GM18520 (cell line): ENCODE measurements around the gene AIPL1.

Experiments used
- ATAC-seq: cut with Tn5 transposase; IDR thresholded peaks from one replicate; pipeline ENCODE4 v1.9.1; 2021; ENCODE audit not compliant: unreplicated experiment

Gene AIPL1

DNA sequence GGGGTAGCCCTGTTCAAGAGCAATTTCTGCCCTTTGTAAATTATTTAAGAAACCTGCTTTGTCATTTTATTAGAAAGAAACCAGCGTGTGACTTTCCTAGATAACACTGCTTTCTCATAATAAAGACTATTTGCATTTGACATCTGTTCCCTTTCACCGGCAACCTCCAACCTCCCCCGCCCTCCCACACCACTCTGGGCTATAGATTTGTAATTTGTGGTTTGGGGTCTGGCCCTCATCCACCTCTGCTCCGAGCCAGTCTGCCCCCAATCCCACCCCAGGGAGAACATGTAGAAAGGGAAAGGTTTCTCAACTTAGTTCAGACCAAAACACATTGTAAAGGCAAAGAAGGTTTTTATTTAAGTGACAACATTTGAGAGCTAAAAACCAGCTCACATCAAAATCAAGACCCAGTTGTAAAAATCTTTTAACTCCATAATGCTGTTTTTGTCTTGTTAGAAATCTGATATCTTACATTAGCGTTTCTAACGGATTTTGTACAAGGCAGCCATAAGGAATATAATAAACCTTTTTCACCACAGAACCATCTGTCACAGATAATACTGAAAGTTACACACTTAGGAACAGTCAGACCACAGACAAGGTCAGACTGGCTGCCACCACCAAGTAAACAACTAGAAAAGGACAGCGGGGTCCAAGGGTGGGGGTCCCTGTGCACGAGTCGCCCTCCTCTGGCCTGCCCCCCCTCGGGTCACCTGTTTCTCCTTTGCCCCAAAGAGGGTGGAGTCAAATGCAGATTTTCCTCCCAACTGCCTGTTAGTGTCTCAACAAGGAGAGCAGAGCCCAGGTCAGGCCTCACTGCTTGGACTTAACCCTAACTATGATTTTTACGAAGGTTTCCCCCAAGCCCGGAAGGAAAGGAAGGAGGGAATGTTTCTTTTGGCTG is 16.3 kb upstream of the AIPL1 start:
- no peak for ATAC-seq

DNA sequence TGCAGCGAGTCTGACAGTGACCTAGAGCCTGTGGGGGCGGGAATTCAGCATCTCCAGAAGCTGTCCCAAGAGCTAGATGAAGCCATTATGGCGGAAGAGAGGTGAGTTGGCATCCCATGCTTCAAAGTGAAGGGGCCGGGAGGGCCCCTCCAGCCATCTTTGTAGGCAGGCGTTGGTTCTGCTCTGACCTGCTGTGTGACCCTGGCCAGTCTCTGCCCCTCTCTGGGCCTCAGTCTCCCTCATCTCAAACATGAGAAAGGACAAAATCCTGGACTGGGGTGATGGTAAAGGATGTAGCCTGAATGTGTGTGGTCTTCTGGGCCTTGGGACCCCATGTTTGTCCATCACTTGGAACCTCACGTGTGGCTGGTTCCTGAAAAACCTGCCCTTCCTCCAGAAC is 14.4 kb upstream of the AIPL1 start:
- ATAC-seq, result no peak

DNA sequence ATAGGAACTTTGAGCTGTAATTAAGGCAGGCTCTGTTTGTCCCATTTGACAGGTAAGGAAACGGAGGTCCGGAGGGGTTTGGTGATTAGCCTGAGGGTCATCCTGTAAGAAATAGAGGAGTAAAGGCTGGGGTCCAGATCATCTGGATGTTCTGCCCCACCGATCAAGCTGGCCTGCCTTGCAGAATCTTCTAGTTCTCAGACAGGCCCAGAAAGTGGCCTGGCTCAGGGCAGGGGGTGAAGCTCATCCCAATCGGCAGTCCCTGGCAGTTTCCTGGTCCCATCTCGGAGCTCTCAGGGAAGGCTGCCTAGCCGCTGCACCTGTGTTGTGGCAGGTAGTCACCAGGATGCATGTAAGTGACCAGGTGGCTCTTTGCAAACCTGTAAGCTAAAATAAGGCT is 13.6 kb upstream of the AIPL1 start:
- no peak for ATAC-seq

DNA sequence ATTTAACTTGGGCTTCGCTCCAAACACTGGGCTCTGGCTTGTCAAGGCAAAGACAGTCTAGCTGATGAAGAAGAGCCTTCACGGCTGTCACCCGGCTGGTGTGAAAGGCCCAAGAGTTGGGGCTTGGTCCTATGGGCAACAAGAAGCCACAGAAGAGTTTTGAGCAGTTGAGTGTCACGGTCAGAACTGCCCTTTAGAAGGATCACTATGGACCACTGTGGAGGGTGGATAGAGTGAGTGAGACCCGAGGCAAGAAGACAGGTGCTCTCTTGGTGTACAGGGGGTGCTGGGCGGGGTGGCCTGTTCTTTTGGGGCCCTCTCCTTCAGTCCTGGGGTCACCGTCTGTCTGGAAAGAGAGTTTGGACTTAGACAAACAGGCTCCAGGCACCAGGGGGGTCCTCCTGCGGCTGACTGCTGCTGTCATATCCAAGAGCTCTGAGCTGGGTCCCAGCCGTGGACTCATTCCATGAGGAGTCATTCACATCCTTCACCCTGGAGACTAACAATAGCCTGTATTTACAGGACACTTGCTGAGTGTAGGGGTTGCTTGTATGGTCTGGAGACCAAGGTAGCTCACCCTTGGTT is 11.7 kb upstream of the AIPL1 start:
- no peak for ATAC-seq

DNA sequence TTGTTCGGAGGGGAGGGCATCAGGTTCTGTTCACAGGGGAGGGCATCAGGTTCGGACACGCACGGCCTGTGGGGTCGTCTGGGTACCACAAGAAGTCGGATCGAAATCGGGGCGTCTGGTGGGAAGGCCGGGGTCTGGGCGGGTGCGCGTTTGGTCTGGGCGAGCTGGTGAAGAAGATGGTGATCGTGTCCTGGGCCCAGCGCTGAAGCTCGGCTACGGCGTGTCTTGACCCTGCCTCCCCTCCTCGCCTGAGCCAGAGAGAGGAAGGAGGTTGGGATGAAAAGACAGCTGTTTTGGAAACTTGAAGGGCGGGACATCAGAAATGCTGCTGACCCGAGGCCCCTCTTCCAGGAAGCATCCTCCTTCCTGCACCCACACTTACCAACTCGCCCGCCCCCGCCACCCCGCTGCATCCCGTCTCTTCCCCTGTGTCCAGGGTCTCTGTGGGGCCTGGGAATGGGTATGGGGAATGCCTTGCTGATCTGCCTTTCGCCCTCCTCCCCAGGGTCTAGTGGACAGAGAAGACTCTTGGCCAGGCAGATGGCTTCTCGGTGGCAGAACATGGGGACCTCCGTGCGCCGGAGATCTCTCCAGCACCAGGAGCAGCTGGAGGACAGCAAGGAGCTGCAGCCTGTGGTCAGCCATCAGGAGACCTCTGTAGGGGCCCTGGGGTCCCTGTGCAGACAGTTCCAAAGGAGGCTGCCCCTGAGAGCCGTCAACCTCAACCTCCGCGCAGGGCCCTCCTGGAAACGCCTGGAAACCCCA is 9.8 kb upstream of the AIPL1 start:
- ATAC-seq, result no peak

DNA sequence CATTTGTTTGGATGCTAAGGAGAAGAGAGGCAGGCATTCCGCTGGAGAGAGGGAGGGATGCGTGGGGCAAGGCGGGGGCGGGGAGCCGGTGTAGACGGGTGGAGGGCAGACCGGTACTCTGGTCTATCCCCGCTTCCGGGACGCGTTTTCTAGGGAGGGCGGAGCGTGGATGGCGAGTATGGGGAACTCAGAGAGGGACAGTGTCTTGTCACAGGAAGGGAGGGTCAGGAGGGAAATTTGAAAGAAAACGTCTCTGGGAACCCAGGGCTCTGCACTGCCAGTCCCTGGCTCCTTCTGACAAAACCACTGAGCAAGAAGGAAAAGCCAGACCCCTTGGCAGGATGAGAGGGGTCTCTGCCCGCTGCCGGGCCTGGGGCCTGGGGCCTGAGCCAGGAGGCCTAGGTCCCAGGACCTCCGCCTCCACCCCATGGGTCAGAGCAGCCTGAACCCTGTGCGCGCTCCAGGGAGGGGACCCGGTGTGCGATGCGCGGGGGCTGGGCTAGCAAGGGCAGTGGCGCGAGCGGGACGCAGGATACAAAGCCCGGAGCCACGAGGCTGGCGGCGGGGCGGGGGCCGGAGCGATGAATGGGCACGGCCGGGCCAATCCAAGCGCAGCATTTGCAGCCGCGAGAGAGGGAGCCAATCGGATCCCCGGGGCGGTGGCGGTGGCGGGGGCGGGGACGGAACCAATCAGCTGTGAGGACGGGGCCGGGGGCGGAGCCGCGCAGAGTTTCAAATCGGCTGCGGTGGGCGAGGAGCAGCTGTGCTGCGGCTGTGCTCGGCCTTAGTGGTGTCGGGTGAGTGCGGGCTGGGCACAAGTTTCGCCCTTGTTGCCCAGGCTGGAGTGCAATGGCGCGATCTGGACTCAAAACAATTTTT is 9.0 kb upstream of the AIPL1 start, which contains the start of gene PIMREG:
PIMREG (plus strand) TSS at position 764 of the 879 bp plus-strand sequence. CDS start 656 bp downstream, outside the sequence.
- peak; percentile 71 for ATAC-seq

DNA sequence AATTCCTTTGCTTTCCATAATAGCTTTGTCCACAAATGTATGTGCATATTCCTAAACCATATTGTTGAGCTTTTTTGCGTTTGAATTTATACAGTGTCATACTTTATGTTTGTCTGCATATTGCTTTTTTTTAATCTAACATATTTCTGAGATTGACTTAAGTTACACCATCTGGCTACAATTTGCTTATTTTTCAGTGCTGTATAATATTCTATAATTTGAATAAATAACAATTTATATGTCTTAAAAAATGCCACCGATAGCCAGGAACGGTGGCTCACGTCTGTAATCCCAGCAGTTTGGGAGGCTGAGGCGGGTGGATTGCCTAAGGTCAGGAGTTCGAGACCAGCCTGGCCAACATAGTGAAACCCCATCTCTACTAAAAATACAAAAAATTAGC is 7.9 kb upstream of the AIPL1 start:
- ATAC-seq, result no peak

DNA sequence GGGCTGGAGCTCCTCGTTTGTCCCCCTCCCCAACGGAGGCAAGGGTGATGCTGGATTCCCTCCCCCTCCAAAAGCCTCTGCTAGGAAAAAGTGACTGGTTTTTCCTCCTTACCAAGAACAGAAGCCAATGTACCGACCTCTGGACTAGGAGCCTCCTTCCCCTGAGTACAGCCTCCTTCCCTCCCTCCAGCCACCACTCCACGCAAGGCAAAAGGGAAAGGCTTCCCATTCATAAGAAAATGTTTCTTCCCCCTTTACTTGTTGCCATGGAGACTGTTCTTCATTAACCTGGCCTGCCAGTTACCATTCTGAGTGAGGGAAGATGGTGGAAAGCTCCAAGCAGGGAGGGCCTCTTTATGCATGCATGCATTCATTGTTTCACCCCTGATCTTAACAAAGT is 5.0 kb upstream of the AIPL1 start:
- no peak for ATAC-seq

DNA sequence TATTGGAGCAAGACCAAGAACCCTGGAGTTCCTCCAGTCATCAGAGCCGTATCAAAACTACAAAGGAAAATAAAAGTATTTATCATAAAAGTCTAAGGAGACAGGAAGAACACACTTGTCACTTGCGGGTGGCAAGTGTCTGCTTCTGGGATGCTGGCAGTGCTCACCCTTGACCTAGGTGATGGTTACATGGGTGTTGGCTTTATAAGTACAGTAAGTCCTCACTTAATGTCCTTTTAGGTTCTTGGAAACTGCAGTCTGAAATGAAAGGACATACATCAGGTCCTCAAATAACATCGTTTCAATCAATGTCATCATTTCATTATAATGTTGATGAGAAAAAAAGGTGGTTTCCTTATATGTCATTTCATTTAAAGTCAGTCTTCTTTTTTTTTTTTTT is 3.0 kb upstream of the AIPL1 start:
- ATAC-seq, result no peak

DNA sequence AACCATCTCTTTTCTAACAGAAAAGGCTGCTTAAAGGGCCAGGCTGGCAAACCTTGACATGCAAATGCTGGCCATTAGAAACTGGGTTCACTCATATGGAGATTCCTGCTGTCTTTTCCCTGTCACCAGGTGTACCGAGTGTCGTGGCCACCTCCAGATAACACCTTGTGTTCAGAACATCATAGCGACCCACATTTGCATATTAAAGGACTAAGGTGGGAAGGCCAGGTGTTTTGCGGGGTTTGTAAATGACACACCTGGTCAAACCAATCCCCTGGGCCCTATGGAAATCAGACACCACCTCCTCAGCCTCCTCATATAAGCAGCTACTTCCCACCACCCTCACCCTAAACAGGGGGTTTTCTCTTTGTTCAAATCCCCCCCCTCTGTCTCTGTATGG is 2.5 kb upstream of the AIPL1 start:
- ATAC-seq, result no peak

DNA sequence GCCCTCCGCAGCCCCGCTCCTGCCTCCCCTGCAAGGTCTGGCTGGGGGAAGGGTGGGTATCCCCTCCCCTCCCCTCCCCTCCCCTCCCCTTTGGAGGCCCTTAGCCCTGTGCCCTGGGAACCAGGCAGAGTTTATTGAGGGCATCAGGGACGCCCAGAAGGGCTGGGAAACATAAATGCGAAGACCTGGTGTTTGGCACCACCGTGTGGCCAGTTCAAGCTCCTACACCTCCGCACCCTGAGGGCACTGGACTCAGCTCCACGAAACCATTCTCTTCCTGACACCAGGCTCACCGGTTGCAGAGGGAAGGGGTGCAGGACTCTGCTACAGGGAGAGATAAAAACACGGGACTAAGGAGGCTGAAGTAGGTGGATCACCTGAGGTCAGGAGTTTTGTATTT is 1.0 kb upstream of the AIPL1 start:
- ATAC-seq, result no peak

DNA sequence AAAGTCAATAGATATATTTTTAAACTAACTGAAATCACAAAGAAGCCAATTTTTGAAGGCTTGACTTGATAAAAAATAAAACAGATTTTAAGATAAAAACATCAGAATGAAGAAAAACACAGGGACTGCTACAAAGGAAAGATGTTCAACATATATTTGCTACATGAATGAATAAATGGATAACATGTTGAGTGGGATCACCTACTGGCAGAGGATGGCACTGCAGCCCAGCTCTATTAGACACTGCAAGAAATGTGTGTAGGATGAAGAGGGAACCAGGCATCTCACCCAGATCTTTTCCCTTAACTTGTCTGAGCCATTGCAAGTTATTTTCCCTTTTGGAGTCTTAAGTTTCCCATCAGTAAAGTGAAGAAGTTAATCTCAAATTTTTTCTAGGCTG is 4.2 kb downstream of the AIPL1 start:
- no peak for ATAC-seq

DNA sequence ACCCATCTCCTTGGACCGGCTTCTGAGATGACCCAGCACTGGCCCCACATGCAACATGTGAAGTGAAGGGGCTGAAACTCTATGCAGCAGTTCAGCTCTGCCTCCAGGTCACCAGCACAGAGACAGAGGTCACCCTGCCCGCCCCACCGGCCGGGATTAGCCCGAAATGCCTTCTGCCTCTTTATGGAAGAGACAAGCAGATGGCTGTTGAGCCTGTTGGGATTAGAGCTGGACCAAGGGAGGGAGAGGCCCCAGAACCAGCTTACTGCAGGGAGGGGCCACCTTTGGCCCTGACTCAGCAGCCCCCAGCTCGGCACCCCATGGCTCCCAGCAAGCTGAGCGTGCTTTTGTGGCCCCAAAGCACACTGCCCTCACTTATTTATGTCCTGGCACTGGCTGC is 5.7 kb downstream of the AIPL1 start:
- no peak for ATAC-seq

DNA sequence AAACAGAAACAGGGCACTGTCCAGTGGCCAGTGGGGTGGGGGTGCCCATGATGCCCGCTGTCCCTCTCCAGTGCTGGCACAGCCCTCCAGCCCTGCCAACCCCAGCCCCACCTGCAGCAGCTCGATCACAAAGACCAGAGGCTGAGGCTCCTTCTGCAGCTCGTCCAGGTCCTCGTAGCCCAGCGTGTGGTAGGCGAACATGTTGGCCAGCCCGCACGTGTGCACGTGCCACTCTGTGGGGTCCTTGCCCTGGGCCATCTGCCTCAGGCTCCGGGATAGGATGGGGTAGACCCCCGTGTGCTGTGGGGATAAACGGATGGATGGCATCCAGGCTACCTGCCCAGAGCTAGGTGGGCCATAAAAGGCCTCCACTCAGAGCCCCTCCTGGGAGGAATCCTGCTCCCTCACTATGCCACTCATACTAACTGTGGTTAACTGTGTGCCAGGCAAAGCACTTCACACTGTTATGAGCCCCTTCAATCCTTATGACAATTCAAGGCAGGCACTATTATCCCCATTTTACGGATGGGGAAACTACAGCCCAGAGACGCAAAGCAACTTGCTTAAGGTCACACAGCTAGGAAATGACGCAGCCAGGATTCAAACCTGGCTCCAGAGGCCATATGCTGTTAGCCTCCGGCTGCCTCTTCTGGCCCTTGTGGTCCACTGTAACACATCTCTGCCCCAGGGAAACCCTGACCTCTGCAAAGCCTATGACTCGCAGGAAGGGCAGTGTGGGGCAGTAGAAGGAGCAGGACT is 6.5 kb downstream of the AIPL1 start:
- ATAC-seq, result no peak

DNA sequence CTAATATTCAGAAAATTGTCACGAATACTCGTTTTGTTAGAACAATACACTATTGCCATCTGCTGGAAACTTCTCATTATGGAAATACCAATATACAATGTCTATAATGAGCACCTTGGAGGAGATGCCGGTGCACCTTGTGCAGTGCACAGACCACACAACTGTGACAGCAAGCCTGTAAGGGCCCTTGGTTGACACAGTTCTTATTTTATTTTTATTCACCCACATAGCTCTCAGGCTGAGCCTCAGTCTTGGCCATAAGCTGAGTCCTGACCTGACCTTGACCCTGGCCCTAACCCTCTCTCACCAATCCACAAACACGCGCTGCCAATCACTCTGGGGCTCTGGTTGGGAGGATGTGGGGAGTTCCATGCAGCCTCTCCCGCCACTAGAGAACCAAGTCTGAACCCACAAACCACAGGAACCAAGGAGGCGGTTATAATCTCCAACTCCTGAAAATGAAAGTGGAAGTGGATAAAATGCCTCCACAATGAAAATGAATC is 7.6 kb downstream of the AIPL1 start:
- no peak for ATAC-seq

DNA sequence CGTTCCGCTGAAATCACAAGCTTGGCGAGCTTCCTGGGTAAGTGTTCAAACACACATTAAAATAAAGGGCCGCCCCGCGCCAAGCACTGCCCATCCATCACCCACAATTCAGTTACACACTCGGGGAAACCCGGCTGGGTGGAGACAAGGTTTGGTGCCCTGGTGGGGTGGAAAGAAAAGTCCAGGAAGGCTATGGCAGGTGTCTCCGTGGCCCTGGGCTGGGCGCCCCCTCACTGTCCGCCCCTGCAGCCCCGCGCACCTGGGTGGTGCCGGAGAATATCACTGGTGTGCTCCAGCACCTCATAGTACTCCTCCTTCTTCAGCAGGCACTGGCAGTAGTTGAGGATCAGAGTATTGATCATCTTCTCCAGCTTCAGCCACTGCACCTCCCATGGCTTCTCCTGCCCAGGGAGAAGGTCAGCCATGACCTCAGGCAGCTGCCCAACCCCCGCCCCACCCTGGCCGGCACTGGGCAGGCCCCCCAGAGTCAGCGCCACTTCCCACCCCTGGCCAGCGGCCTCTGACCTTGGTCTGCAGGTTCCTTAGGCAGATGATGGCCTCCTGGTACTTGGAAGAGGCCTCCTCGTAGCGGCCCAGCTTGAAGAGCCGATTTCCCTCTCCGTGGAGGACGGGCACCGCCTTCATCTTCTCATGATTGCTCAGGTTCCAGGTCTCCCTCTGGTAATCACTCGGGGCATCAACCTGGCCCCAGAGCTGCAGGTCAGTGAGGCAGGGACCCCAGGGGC is 8.4 kb downstream of the AIPL1 start:
- no peak for ATAC-seq

DNA sequence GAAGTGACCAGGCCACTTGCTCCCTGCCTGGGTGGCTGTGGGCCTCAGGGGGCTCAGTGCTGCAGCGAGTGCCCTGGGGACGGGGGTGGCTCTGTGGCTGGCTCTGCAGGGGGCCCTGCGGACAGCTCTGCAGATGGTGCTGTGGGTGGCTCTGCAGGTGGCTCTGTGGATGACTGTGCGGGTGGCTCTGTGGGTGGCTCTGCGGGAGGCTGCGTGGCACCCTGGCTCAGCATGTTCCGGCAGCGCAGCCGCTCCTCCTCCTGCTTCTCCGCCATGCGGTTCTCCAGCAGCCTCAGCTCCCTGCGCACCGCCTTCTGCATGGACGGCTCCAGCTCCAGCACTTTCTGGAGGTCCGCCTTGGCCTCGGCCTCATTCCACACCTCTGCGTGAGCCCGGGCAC is 9.5 kb downstream of the AIPL1 start:
- ATAC-seq, result no peak

DNA sequence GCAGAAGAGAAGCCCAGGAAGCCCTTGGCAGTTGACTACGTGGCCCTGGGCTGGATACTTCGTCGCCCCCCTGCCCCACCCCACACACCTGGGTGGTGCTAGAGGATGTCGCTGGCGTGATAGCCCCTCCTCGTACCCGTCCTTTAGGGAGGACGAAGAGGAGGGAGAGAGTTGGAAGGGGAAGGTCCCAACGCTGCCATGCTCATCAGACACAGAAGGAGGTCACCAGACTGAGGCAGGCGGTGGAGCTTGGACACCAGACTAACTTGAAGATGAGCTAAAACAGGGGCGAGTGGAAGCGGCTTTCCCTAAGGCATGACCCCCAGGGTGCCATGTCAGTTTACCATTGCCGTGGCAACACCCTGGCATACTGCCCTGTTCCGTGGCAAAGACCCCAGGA is 11.0 kb downstream of the AIPL1 start:
- no peak for ATAC-seq

DNA sequence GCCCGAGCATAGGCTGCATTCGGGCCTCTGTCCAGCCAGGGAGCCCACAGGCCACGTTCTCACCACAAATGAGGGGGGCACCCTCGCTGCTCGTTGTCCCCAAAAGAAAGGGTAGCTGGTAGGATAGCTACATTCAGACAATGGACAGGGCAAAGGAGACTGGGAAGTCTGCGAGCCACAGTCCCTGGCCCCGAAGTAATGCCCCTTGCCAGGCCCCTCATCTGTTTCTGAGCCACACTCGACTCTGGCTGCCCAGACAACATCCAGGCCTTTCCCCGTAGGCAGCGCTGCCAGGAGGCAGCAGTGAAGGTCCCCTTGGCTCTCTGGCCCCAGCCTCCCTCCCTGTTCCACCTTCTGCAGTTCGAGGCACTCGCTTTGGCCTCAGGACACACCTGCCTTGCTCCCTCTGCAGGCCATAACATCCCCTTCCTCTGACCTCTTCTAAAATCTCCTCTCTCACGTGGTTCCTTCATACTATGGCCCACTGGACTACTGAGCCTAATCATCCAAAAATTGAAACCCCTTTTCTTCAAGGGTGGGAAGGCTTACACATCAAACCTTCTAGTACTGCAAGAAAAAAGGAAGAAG is 12.2 kb downstream of the AIPL1 start:
- no peak for ATAC-seq
